ENCODE data around the gene SMAD7.

Gene SMAD7

DNA sequence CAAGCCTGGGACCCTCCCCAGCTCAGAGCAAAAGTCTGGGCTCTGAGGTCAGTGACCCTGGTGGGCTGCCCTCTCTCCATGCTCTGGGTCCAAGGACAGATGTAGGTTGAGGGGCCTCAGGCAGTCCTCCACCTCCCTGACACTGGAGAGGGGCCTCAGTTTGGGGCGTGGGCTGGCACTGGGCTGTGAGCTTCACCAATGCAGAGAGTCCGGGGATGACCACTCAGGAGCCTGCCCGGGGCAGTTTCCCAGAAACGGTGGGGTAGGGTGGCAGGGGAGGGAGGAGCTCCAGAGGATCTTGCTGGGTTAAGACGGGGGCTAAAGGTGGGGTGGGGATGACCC lies 40.5 kb upstream of the SMAD7 start:
- H3K4me3 ChIP-seq (ENCODE audit: low read depth, low read length): no peak overlapping the region
- no peak for DNase-seq (ENCODE audit: low read depth)
- TF ChIP-seq, protein P1, sequence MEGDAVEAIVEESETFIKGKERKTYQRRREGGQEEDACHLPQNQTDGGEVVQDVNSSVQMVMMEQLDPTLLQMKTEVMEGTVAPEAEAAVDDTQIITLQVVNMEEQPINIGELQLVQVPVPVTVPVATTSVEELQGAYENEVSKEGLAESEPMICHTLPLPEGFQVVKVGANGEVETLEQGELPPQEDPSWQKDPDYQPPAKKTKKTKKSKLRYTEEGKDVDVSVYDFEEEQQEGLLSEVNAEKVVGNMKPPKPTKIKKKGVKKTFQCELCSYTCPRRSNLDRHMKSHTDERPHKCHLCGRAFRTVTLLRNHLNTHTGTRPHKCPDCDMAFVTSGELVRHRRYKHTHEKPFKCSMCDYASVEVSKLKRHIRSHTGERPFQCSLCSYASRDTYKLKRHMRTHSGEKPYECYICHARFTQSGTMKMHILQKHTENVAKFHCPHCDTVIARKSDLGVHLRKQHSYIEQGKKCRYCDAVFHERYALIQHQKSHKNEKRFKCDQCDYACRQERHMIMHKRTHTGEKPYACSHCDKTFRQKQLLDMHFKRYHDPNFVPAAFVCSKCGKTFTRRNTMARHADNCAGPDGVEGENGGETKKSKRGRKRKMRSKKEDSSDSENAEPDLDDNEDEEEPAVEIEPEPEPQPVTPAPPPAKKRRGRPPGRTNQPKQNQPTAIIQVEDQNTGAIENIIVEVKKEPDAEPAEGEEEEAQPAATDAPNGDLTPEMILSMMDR (IDR thresholded peaks at IDR 0.05; ENCODE audit: low read depth, low read length, missing control alignments): no peak
- in situ Hi-C loops (cut with HindIII; ENCODE audit: low sequenced_read_pairs): no loop called here

DNA sequence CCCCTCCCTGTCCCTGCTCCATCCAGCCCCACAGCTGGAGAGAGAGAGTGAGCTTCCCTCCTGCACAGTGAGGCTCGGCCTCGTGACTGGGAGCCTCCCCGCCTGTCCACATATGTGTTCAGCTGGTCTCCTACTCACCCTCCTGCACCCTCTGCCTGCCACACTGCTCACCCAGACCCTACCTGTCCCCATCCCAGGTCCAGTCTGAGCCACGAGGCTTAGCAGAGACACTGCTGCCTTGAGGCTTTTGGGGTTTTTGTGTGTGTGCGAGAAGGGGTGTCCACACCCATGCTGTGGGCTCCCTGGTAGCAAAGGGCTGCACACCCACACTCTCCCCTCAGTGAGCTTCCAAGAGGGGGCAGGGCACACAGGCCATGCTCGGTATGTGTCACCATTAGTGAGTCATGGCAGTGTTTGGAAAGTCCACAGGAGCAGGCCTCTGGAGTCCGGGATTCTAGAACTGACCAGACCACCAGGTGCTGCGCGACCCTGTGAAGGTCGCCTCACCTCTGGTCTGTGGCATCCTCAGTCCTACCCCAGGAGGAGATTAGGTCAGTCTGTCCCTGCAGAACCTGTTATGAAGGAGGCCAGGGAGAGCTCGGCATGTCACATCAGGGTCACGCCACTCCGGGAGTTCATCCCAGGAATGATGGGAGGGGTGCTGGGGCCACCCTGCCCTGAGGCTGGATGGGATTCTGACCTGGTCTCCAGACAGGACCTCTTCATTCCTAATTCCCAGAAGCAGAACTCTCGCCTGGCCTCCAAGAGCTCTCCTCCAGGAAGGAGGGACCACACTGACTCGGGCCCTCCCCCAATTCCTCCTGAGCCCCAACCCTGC lies 39.9 kb upstream of the SMAD7 start:
- in situ Hi-C loops (cut with HindIII; ENCODE audit: low sequenced_read_pairs): no loop called here
- no peak for DNase-seq (ENCODE audit: low read depth)

DNA sequence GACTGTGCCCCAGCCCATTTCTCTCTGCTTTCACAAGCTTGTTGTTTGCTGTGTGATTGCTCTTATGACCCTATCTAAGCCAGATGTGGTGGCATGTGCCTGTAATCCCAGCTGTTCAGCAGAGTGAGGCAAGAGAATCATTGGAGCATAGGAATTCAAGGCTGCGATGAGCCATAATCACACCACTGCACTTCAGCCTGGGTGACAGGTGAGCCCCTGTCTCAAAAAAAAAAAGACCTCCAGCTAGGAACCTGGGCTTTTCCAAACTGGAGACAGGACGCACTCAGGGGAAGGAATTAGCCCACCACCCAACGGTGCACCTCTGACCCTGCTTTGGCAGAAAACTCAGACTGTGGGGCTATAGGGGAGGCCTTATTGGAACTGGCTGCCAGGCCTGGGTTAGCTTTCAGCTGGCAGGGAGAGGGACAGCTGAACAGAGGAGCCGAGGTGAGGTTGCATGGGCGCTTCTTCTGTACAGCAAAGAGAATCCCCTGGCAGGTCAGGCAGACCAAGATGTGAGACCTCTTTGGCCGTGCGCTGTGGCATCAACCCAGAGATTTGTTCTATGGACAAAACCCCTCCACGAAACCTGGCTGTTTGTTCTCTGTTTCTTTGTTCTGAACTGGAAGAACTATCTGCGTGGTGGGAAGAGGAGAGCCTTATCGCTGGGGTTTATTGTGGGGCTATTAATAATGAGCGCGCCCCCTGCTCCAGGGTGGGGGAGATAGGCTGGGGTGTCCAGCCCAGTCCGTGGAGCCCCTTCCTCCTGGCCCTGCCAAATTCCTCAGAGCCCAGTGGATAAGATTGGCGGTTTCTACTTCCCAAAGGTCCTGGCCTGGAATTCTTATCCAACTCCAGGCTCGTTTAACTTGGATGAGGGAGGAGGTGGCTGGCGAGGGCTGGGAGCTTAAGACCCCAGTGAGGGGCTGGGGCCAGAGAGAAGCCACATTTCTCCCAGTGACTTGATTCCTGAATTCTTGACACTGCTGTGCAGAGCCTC lies 38.8 kb upstream of the SMAD7 start:
- TF ChIP-seq, protein P1 (IDR thresholded peaks at IDR 0.05; ENCODE audit: low read depth, low read length, missing control alignments): no peak
- no peak overlapping the region for H3K4me3 ChIP-seq (ENCODE audit: low read depth, low read length)
- in situ Hi-C loops (cut with HindIII; ENCODE audit: low sequenced_read_pairs): no loop called here
- DNase-seq (ENCODE audit: low read depth): no peak

More for the DNA sequence above, 39.9 kb upstream of the SMAD7 start:
- TF ChIP-seq, protein P1 (IDR thresholded peaks at IDR 0.05; ENCODE audit: low read depth, low read length, missing control alignments): no peak
- no peak overlapping the region for H3K4me3 ChIP-seq (ENCODE audit: low read depth, low read length)

DNA sequence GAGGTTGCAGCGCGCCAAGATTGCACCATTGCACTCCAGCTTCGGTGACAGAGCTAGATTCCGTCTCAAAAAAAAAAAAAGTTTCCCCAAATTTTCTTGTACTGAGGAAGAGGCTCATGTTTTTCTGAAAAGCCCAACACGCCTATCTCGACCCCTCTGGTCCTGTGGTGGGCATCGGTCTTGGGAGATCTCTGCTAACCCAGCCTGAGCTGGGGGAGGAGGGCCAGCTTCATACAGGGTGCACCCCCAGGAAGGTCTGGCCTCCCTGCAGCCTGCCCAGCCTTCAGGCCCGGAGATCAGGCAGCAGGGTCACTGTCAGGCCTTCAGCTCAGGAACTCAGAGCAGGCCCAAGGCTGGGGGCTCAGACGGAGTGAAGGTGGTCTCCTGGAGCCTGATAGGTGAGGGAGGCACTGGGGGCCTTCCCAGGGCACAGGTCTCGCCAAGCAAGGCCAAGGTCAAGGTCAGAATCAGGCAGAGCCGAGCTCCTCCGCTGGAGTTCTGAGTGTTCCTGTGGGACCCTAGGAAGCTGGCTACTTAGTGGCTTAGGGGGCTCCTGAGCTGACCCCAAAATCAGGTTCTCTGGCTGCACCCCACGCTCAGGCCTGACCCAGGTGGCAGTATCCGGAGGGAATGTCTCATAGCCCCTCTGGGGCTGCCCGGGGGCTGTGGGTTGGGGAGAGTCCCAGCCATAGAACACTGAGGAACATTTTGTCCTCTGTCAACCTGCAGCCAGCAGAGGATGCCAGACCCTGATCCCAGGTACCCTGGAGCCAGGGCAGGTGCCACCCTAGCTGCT lies 37.9 kb upstream of the SMAD7 start:
- TF ChIP-seq, protein P1 (IDR thresholded peaks at IDR 0.05; ENCODE audit: low read depth, low read length, missing control alignments): no peak
- in situ Hi-C loops (cut with HindIII; ENCODE audit: low sequenced_read_pairs): no loop called here
- DNase-seq (ENCODE audit: low read depth): no peak

DNA sequence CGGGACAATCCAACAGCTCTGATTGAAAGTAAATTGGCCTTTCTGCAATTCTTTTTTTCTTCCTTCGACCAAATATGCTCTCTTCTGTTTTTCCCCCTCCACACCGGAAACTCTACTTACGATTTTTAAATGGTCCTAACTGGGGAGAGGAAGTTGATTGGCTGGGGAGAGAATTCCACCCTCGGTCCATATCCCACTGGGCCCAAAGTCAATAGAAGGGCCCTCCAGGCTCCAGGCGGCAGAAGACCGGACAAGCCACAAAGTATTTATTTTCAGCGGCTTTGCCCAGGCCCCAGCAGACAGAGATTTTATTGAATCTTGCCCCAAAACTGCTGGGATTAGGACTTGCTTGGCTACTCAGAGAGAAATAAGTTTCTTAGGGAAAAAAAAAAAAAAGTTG lies 37.1 kb upstream of the SMAD7 start:
- TF ChIP-seq, protein P1 (IDR thresholded peaks at IDR 0.05; ENCODE audit: low read depth, low read length, missing control alignments): no peak
- in situ Hi-C loops (cut with HindIII; ENCODE audit: low sequenced_read_pairs): no loop called here
- no peak overlapping the region for H3K4me3 ChIP-seq (ENCODE audit: low read depth, low read length)

More for the DNA sequence above, 37.9 kb upstream of the SMAD7 start:
- no peak overlapping the region for H3K4me3 ChIP-seq (ENCODE audit: low read depth, low read length)

More for the DNA sequence above, 37.1 kb upstream of the SMAD7 start:
- DNase-seq (ENCODE audit: low read depth): no peak

Data from astrocyte of the cerebellum (primary cell).